Activated T-cell treated with anti-CD3 and anti-CD28 coated beads for 48 hours (primary cell): ENCODE measurements around the gene SLC5A11.
"Not testable (repeated sequence)": the region's sequence is repeated elsewhere in the genome, so short reads cannot be mapped to it uniquely, and the experiment has no call there.

Experiments
- DNase-seq: peaks from one replicate; pipeline ENCODE4 v3.0.0-alpha.2; 2020; ENCODE audit warnings: low read depth

SLC5A11 gene

DNA sequence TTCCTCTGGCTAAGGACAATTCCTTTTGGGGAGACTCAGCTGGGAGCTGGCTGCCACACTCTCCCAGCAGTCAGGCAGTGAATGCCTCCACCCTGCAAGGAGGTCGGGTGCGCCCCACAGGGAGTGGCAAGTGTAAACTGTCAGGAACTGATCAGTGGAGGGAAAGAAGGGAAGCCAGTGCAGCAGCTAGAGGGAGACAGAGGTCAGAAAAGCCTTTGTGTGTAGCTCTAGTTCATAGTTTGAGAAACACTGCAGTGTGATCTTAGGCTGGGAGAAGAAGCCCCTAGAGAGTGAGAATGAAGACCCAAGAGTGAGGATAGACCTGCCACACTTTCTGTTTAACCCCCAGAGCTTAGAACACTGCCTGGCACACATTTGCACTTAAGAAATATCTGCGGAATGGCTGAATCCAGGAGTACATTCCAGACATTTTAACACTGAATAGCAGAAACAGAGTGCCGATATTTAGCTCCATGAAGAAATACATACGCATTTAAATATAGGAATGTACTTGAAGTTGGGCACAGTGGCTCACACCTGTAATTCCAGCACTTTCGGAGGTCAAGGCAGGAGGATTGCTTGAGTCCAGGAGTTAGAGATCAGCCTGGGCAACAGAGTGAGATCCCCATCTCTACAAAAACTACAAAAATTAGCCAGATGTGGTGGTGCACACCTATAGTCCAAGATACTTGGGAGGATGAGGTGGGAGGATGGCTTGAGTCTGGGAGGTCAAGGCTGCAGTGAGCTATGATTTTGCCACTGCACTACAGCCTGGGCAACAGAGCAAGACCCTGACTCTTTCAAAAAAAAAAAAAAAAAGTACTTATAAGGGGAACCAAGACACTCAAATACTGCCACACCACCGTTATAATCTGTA, 11.1 kb upstream of the SLC5A11 start:
- no peak for DNase-seq

DNA sequence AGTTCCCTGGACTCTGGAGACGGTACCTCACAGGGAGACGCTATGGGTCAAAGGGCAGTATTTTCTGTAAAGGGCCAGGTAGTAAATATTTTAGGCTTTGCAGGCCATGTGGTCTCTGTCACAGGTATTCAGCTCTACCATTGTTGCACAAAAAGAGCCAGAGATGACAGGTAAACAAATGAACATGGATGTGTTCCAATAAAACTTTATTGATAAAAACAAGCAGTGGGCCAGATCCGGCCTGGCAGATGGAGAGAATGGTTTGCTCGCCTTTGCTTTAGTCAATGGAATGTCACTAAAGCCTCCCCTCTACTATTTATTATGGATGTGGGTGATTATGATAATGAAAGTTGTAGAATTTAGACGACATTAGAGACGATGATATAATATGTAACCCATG, 8.9 kb upstream of the SLC5A11 start:
- DNase-seq, result no peak

DNA sequence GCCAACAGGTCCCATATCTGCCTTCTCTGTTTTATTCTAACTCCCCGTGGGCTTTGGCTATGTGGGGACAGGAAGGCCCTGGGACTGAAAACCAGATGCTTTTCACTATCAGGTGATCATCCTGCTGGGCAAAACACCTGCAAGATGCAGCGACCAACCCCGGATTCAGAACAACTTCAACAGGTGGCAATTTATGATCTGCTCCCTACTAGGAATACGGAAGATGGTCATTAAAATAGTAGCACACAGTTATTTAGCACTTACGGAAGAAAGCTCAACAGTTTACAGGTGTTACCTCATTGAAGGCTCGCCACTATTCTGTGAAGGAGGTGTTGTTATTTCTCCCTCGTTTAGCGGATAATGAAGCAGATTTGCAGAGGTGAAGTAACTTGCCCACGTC, 7.8 kb upstream of the SLC5A11 start:
- DNase-seq, result no peak

DNA sequence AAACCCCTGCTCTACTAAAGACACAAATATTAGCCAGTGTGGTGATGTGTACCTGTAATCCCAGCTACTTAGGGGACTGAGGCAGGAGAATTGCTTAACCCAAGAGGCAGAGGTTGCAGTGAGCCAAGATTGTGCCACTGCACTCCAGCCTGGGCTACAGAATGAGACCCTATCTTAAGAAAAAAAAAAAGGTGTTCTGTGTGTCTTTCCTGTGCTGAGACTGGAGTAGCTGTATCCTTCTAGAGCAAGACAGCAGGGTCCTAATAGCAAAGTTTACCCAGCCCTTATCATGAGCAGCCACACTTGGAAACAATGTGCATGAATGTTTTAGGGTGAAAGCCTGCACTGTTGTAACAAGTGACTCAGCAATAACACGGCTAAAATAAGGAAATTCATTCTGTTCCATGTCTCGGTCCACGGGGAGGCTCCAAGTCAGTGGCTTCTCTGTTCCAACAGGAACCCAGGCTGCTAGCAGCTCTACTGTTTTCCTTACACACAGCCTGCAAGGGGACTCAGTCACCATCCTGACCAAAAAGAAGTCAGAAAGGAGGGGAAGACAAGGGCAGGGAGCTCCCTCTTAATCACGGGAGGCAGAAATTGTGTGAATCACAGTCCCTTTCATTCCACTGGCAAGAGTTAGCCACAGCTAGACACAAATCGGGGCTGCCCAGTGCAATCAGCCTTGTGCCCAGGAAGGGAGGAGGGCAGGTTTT, 7.1 kb upstream of the SLC5A11 start:
- DNase-seq, result no peak

DNA sequence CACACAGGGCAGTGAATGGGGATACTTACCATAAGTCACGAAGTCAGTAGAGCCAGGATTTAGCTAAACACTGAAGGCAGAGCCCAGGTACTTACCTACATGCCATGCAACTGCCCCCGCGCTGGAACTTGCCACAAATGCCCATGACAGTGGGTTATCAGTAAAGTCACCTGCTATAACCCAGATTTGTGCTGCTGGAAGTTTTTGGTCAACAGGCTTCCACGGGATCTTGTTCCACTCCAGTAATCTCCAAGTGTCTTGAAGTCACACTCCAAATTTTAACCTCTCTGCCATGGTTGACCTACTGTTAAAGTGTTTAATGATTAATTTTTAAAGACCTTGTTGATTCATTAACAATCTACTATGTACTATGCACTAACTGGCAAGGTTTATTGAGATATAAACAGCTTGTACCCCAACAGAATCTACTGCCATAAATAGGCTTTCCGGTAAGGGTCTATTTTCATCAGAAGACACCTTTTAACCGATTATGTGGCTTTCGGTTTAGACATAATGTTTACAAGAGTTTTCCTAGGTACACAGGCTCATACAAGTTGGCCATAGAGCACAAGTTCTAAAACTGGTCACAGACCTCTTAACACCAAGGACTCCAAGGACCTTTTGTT, 6.3 kb upstream of the SLC5A11 start:
- no peak for DNase-seq

DNA sequence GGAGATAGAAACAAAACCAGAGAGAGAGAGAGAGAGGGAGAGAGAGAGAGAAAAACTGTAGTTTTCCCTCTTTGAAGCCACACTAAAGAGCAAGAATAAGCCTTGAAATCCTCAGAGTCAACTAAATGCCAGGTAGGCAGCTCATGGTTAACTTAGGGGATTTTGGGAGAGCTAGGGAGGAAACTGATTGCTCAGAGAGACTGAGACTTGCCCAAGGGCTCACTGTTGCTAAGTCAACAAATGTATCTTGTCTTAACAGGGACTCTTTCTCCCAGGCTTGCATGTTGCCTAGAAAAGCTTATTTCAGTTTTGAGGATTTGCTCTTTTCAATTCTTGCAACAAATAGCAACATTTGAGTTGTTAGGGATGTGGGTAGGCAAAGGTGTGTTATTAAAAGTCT, 4.5 kb upstream of the SLC5A11 start:
- DNase-seq, result no peak

DNA sequence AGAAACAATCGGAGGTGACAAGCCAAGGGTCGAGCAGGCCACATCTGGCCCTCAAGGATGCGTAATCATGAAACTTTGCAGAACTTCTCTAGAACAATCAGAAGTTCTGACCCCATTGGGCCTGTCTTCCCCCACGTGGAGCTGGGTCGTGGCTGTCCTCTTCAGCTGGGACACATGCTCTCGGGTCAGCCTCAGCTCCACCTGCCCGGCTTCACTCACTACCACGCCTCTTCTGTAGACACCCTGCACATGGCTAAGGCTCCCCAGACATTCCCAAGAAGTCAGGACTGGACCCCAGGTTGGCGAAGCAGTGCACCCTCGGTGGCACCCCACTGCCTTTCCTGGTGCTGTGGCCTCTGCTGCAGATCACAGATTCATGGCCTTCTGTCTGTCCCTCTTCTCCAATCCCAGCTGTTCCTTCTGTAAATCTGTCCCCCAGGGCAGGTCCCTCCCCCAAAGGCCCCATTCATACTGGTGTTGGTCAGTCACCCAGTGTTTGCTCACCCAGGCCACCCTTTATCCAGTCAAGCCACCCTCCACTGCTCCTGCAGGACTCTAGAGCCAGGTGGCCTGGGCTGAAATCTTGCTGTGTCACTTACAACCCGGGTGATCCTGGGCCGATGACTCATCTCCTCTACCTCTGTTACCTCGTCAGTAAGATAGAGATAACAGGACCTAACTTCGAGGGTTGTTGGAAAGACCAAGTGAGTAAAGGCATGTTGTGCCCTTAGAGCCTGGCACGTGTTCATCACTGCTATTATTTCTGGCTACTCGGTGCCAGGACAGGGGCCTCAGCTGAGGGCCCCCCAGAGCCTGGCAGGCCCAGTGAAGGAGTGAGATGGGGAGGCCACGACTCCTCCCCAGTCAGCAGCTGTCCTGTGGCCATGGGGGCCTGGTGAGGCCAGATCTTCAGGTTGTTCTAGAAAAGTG, 1.4 kb upstream of the SLC5A11 start:
- DNase-seq, result no peak

DNA sequence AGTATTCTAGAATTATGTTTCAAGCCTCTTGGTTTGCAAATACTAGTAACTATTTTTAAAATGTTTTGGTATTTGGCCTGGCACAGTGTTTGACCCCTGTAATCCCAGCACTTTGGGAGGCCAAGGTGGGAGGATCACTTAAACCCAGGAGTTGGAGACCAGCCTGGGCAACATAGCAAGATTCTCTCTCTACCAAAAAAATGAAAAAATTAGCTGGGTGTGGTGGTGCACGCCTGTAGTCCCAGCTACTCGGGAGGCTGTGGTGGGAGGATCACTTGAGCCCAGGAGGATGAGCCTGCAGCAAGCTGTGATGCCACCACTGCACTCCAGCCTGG, 765 bp upstream of the SLC5A11 start:
- DNase-seq, result not testable (repeated sequence)

DNA sequence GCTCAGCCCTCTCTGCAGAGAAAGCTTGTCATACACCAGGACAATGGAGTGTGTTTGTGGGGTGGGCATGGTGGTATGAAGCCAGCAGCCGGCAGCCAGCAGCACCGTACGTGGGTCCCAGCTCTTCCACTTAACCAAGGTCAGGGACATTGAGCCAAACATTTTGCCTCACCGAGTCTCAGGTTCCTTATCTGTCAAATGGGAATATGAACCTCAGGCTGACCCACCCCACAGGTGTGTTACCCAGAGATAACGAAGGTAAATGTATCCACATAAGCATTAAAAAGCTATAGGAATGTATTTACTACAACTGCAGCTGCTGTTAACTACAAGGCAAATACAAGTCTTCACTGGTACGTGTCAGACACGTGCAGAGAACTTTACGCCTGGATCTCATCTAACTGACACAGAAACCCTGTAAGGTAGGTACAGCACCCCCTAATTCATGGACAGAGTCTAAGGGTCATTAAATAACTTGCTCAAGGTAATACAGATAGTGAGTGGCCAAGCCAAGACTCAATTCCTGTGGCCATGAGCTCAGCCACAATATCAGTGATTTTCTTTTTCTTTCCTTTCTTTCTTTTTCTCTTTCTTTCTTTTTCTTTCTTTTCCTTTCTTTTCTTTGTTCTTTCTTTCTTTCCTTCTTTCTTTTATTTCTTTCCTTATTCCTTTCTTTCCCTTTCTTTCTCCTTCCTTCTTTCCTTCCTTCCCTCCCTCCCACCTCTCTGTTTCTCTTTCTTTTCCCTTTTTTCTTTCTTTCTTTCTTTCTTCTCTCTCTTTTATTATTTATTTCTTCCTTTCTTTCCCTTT, 990 bp downstream of the SLC5A11 start:
- no peak for DNase-seq

DNA sequence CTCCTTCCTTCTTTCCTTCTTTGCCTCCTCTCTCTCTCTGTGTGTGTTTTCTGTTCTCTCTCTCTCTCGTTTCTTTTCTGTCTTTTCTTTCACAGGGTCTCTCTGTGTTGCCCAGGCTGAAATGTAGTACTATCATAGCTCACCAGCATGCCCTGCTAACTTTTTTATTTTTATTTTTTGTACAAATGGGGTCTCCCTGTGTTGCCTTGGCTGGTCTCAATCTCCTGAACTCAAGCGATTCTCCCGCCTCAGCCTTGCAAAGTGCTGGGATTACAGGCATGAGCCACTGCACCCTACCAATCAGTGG, 1.5 kb downstream of the SLC5A11 start:
- DNase-seq, result no peak

DNA sequence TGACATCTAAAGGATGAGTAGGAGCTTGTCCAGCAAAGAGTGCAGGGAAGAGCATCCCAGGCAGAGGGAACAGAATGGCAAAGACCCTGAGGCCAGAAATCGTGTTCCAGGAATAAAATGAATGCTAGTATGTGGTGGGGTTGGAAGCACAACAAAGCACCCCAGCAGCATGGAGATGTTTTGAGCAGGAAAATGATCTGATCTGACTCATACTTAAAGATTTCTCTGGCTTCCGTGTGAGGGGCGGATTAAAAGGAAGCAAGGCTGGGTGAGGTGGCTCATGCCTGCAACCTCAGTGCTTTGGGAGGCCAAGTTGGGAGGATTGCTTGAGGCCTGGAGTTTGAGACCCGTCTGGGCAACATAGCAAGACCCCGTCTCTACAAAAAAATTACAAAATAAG, 2.3 kb downstream of the SLC5A11 start:
- no peak for DNase-seq

DNA sequence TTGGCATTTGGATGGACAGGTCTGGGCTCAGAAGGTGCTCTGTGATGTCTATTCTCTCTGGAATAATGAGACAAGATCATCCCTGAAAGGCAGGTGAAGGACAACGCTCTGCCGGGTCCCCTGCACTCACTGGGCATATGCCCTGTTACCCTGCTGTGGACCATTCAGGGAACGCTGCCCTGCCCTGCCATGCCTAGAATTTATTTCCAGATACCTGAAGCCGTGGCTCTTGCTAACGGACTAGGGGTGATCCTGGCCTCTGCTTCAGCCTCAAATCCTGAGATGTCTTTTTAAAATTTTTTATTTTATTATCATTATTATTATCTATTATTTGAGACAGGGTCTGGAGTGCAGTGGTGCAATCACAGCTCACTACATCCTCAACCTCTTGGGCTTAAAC, 3.9 kb downstream of the SLC5A11 start:
- no peak for DNase-seq

DNA sequence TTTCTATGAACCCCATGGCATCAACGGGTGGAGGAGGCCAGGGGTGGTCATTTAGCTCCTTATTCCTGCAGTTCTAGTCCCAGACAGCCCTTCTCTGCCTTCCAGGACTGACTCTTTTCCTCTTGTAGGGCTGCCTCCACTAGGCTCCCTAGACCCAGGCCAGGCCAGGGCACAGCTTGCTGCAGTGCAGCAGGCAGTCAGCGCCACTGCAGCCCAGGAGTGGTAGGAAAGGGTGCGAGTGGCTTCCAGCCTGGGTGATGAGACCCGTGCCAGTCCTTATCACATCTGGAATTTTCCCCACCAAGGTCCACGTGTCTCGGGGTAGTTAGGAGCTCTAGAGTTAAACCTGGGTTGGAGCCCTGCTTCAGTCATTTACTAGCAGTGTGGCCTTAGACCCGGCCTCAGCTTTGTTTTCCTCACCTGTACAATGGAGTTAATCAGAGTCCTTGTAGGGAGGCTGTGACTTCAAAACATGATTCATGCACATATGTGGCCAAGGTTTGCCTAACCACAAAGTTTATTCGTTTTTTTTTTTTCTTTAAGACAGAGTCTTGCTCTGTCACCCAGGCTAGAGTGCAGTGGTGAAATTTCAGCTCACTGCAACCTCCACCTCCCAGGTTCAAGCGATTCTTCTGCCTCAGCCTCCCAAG, 4.7 kb downstream of the SLC5A11 start:
- DNase-seq, result no peak

DNA sequence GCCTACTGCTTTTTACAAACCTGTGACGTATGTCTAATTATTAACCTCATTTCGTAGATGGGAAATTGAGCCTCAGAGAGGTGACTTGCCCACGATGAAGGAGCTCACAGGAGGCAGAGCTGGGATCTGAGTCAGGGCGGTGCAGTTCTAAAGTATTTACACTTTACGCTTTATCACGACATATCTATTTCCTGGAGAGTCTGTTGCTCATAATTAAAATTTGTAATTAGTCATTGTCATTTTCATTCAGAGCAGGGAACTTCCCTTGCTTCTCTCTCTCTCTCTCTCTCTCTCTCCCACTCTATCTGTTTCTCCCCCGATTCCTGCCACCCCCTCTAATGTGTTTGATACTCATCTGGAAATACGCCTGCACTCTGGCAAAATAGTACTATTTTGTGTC, 5.9 kb downstream of the SLC5A11 start:
- DNase-seq, result peak; percentile 11

DNA sequence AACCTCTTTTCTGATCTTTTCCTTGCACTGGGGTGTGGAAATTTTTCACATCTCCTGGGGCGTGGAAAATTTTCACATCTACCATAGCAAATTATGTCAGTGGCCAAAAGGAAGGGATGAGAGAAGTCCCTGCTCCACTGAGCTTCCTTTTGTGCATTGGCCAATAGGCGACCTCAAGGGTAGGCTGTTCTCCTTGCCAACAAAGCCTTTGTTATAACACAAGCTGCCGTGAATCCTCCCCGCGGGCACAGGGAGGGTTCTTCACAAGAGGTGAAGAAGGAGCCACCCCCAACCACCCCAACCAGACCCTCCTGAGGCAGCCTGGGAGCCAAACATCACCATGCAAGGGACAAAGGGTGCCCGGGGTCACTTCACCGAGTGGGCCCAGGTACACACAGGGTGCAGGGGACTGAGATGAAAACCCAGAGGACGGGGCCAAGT, 6.5 kb downstream of the SLC5A11 start:
- DNase-seq, result no peak

DNA sequence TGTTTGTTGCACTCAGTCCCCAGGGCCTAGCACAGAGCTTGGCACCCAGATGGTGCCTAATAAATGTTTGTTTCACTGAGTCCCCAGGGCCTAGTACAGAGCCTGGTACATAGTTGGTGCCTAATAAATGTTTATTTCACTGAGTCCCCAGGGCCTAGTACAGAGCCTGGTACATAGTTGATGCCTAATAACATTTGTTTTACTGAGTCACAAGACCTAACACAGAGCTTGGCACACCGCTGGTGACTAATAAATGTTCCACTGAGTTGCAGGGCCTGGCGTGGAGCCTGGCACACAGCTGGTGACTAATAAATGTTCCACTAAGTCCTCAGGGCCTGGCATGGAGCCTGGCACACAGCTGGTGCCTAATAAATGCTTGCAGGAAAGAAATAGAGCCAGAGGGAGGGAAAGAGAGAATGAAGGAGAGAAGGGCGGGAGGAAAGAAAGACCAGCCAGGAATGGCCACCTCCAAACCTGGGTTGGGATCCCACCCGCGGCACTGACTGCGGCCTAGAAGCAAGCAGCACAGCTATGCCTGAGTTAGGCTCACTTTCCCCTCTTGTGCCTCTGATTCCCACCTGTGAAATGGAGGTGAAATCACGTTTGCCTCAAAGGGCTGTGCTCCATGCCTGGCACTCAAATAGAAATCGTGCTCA, 7.5 kb downstream of the SLC5A11 start:
- DNase-seq, result no peak

DNA sequence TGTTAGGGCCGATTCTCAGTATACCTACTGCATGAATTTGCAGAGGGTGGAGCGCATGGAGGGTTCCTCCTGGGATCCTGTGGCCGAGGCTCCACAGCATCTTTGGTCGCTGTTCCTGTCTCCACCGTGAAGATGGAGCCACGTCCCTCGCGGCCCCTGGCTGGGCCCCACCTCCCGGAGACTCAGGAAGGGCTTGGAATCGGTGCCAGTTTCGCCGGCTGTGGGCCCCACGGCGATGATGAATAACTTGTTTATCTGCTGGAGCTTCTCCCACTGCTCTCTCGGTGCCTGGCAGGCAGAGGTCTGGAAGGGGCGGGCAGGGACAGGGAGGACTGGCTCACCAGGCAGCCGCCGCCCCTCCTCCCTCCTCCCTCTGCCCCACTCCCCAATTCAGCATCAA, 8.1 kb downstream of the SLC5A11 start:
- DNase-seq, result no peak

DNA sequence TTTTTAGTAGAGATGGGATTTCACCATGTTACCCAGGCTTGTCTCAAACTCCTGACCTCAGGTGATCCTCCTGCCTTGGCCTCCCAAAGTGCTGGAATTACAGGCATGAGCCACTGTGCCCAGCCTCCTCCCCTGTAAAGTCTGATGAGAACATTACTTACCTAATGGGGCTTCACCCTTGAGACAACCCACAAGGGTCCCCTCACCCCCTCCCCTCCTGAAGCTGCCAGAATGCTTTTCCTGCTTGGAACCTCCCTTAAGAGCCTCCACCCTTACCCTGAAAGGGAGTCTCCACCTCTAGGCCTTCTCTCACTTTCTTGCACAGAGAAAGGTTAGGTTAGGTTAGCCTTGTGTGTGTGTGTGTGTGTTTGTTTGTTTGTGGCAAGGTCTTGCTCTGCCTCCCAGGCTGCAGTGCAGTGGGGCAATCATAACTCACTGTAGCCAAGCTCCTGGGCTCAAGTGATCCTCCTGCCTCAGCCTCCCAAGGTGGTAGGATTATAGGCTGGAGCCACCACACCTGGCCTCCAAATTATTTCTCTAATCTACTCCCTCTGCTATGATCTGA, 8.9 kb downstream of the SLC5A11 start:
- DNase-seq, result no peak

DNA sequence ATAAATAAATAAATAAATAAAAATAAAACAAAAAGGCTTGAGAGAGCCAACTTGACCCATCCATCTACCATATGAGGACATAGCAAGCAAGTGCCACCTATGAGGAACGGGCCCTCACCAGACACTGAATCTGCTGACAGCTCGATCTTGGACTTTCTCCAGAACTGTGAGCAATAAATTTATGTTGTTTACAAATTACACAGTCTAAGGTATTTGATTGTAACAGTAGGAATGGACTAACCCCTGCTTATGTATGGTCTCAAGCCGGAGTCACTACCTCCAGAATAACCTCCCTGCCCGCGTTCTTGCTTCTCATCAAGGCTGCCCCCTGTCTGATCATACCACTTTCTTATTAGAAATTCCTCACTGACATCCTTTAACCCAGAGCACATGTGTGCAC, 9.9 kb downstream of the SLC5A11 start:
- DNase-seq, result no peak

DNA sequence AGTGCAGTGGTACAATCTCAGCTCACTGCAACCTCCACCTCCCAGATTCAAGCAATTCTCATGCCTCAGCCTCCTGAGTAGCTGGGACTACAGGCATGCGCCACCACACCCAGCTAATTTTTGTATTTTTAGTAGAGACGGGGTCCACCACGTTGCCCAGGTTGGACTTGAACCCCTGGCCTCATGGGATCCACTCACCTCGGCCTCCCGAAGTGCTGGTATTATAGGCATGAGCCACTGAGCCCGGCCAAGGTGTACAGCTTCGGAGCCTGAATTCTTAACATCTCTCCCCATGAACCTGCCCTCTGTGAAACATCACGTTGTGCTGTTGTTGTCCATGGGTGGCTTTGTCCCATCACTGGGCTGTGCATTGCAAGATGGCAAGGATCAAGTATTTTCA, 11.1 kb downstream of the SLC5A11 start:
- DNase-seq, result not testable (repeated sequence)
